SK-N-MC (cell line): Measurements from ENCODE around the gene DLL1.

Source experiments
- DNase-seq: peaks from one replicate; pipeline ENCODE4 v3.0.0-alpha.2; 2011; ENCODE audit warnings: low read depth, low spot score
- H3K27ac ChIP-seq: fragments of 200-600 bp; sonication (generic); 2 replicates; pipeline ENCODE4 v1.5.1; 2016; ENCODE audit warnings: mixed run types
- H3K36me3 ChIP-seq: fragments of 200-600 bp; sonication (generic); 2 replicates; pipeline ENCODE4 v1.6.1; 2017; ENCODE audit warnings: antibody characterized with exemption, low read length, mixed read lengths; ENCODE audit not compliant: insufficient read depth
- H3K4me3 ChIP-seq: fragments of 200-600 bp; sonication (generic); 2 replicates; pipeline ENCODE4 v1.5.1; 2016
- H3K9ac ChIP-seq: fragments of 200-600 bp; sonication (generic); 2 replicates; pipeline ENCODE4 v1.8.0; 2017; ENCODE audit warnings: mixed run types, mixed read lengths; ENCODE audit not compliant: insufficient read length
- H3K9me3 ChIP-seq: fragments of 200-600 bp; sonication (generic); 2 replicates; pipeline ENCODE4 v1.6.1; 2017; ENCODE audit warnings: low read depth, mild to moderate bottlenecking, antibody characterized with exemption, low read length, moderate library complexity, mixed read lengths
- EZH2 ChIP-seq: fragments of 200-600 bp; sonication (generic); IDR thresholded peaks from one replicate; pipeline ENCODE4 v1.6.1; 2017; ENCODE audit warnings: antibody characterized with exemption
- FOXP2 ChIP-seq: optimal IDR thresholded peaks from 2 replicates; pipeline ENCODE3; 2011; ENCODE audit warnings: mild to moderate bottlenecking, moderate library complexity; ENCODE audit not compliant: insufficient read depth; ENCODE audit errors: extremely low read length, control extremely low read depth
- POLR2AphosphoS5 ChIP-seq: IDR thresholded peaks from 2 replicates; pipeline ENCODE4 v1.6.1; 2012; ENCODE audit warnings: mild to moderate bottlenecking, low read depth, low read length, borderline replicate concordance

Gene DLL1

GRCh38 chr6:170251776-170252571 lies 38.9 kb downstream of the DLL1 start:
- Histone ChIP-seq H3K9me3 (no peaks in the 10 kb centered on the region), H3K36me3 (no peaks in the 10 kb centered on the region), H3K9ac (no peak overlapping the region), H3K27ac (no peak overlapping the region), H3K4me3 (no peak overlapping the region)
- no peak for DNase-seq
- TF ChIP-seq FOXP2, result no peak
- TF ChIP-seq EZH2, result no peak
- TF ChIP-seq POLR2AphosphoS5, result no peak

DNA sequence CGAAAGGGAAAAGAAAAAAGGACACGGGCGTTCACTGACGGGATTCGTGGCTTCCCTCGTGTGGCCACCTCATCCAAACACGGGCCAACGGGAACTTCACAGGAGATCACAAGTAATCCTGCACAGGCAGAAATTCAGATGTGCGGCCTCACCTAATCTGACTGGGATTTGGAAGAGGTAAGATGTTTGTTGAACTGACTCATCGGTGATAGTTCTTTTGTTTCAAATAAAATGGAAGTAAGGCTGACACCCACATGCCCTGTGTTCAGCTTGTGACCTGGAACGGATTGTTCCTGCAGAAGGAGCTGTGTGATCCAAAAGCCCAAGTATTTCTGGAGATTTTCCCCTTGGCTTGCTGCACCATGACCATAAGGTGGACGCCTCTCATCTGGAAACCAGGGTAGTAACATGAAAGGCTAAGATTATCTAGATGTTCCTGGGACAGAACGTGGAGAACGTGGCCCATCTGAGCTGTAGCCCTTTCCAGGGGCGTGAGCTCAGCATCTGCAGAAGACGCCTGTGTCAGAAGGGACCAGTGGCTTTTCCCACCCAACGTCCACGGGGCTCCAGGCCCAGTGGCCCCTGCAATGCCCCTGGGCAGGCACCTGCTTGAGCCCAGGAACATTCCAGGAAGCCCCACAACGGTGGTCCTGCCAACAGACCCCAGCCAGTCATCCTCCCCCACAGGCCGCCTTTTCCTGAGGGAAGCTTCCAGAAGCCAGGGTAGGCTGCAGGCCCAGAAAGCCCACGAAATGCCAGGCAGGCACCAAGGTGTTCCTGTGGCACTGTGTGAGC lies 39.7 kb downstream of the DLL1 start:
- Histone ChIP-seq H3K36me3 (no peaks in the 10 kb centered on the region), H3K9ac (no peak overlapping the region), H3K27ac (no peak overlapping the region), H3K9me3 (no peaks in the 10 kb centered on the region), H3K4me3 (no peak overlapping the region)
- DNase-seq, result no peak
- TF ChIP-seq POLR2AphosphoS5 (no peak), EZH2 (no peak), FOXP2 (no peak)

- TF ChIP-seq FOXP2 (no peak), EZH2 (no peak), POLR2AphosphoS5 (no peak)
Observed at GRCh38 chr6:170250455-170250854, 40.4 kb downstream of the DLL1 start.

DNA sequence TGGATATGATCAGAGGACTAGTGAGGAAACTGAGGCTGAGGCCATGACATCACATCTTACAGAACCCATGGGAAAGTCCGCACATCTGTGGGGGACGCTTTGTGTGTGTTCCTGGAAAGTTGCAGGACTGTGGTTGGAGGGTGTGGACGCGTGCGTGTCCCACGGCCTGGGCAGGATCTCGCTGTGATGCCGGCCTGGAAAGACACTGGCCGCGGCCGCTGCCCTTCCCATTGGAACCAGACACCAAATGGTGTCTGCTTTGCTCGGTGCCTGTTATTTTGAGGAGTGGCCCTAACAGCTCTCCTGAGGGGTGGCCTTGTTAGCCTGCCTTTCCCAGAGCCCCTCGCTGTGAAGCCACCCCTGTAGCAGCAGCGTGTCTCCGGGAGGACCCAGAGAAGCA lies 41.1 kb downstream of the DLL1 start:
- TF ChIP-seq FOXP2, result no peak

More at GRCh38 chr6:170250455-170250854, 40.4 kb downstream of the DLL1 start:
- no peak overlapping the region for H3K4me3 ChIP-seq
- H3K27ac ChIP-seq, result no peak overlapping the region
- H3K36me3 ChIP-seq, result no peaks in the 10 kb centered on the region
- H3K9ac ChIP-seq, result no peak overlapping the region
- DNase-seq, result no peak
- no peaks in the 10 kb centered on the region for H3K9me3 ChIP-seq

DNA sequence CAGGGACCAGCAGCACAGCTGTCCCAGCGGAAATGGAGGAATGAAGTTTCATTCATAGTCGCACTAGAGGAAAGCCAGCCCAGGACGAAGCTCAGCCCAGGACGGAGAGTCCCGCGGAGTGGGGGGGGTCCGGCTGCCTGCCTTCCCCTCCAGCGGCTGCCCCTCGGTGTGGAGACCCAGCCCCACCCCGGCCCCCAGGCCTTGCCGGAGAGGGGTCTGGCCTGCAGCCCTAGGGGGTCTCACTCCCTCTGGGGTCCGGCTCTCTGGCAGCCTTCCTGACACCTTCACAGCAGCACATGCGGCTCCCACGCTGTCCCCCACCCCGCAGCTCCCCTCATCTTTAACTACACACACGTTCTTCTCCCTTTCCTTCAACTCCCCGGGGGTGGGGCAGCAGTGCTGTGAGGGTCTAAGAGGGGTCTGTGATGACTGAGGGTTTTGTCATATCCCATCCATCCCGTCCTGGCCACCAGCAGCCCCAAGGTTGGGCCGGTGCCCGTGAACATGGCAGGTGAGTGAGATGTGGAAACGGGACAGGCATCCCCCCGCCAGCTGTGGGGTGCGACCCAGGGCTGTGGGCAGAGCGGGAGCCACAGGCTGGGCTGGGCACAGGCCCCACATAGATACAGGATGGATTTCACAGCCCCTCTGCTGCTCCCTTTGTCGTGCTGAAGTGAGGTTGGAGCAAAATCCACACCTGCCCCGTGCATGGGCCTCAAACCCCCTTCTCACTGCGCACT lies 41.8 kb downstream of the DLL1 start:
- Histone ChIP-seq H3K4me3 (no peak overlapping the region), H3K36me3 (no peaks in the 10 kb centered on the region), H3K9ac (no peak overlapping the region), H3K27ac (no peak overlapping the region), H3K9me3 (no peaks in the 10 kb centered on the region)
- no peak for TF ChIP-seq EZH2
- TF ChIP-seq FOXP2, result no peak
- no peak for TF ChIP-seq POLR2AphosphoS5
- no peak for DNase-seq

More for the DNA sequence above, 41.1 kb downstream of the DLL1 start:
- Histone ChIP-seq H3K27ac (no peak overlapping the region), H3K4me3 (no peak overlapping the region), H3K9ac (no peak overlapping the region), H3K9me3 (no peaks in the 10 kb centered on the region), H3K36me3 (no peaks in the 10 kb centered on the region)
- no peak for DNase-seq

DNA sequence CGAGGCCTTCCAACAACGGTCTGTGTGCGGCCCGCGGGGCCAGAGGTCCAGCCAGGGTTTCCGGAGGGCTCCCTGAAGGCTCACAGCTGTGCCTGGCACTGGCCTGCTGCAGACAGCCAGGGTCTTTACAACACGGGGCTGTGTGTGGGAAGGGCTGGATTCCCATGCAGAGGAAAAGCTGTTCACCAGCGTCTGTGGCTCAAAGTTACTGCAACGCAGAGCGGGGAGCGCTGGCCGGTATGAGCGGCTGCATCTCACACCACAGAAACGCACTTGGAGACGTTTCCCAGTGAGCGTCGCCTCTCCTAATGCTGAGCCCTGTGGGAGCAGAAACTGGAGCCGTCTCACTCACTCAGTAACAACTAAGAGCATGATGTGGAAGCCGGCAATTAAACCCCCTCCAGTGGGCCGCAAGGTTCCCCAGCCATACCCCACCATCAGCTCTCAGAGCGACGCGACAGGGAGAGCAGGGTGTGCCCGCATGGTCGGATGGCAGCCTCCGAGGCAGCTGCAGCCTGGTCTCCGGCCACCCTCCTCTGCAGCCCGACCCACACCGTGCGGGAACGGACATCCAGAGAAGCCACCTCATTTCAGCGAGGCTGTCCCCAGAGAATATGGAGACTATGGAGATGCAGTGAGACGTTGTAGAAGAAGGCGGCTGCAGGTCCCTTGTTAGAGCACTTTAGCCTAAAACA lies 42.6 kb downstream of the DLL1 start:
- TF ChIP-seq POLR2AphosphoS5 (no peak), FOXP2 (no peak), EZH2 (no peak)
- Histone ChIP-seq H3K4me3 (no peak overlapping the region), H3K9me3 (no peaks in the 10 kb centered on the region), H3K27ac (no peak overlapping the region), H3K9ac (no peak overlapping the region), H3K36me3 (no peaks in the 10 kb centered on the region)
- no peak for DNase-seq

DNA sequence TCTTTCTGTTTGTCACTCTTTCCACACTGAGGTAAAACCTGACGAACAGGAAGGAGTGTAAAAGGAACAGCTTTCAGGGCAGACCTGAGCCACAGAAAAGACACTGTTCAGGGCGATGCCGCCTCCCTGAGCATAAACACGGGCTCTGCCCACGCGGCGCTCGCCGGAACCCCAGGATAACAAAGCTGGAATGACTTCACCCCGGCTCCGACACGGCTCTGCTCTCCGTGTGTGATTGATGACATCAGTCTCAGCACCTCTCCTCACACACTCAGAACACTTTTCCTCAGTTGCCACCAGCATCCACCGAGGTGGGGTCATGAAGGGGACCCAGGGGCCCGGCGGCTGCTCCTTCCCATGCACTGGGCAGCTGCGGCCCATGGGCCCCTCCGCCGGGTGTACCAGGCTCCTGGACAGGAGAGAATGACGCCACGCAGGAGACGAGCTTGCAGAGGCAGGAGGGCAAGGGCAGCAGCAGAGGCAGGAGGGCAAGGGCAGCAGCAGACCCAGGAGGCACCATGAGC lies 43.6 kb downstream of the DLL1 start:
- H3K27ac ChIP-seq, result no peak overlapping the region
- no peaks in the 10 kb centered on the region for H3K9me3 ChIP-seq

More for the DNA sequence above, 43.6 kb downstream of the DLL1 start:
- Histone ChIP-seq H3K36me3 (no peaks in the 10 kb centered on the region), H3K9ac (no peak overlapping the region), H3K4me3 (no peak overlapping the region)
- no peak for TF ChIP-seq POLR2AphosphoS5
- no peak for TF ChIP-seq EZH2
- TF ChIP-seq FOXP2, result no peak
- DNase-seq, result no peak
